WTC11 (cell line): ENCODE measurements around the gene GUCY2D. TPM values are rescaled to one million over a fixed set of nuclear protein-coding genes. Genes with fewer than 3 reads are reported as not detected.

Source experiments
- ATAC-seq: fragments of 200-7000 bp; cut with Tn5 transposase; 2 replicates; pipeline ENCODE4 v1.10.0; 2021; ENCODE audit warnings: mild to moderate bottlenecking, moderate library complexity
- CTCF ChIA-PET: fragments of 300-600 bp; sonication (Branson Sonifier 250); formaldehyde crosslinking; loops from one replicate; lab custom pipeline; 2021; ENCODE audit warnings: antibody characterized with exemption; lab: Charles Lee
- POLR2A ChIA-PET: fragments of 350-600 bp; sonication (Branson Sonifier 250); formaldehyde crosslinking; loops from one replicate; lab custom pipeline; 2021; ENCODE audit warnings: antibody characterized with exemption; lab: Charles Lee
- DNase-seq: peaks from one replicate; pipeline ENCODE4 v3.0.0; 2021; ENCODE audit warnings: low spot score
- H3K27ac Mint-ChIP-seq: 2 replicates; pipeline ENCODE4 v1.8.0; 2021; ENCODE audit warnings: mixed read lengths
- H3K27me3 Mint-ChIP-seq: 2 replicates; pipeline ENCODE4 v1.8.0; 2021; ENCODE audit warnings: low read depth, mild to moderate bottlenecking, moderate library complexity, mixed read lengths
- H3K36me3 Mint-ChIP-seq: 2 replicates; pipeline ENCODE4 v1.8.0; 2021; ENCODE audit warnings: mixed read lengths
- H3K4me1 Mint-ChIP-seq: 2 replicates; pipeline ENCODE4 v1.8.0; 2022; ENCODE audit warnings: mixed read lengths
- H3K4me3 Mint-ChIP-seq: 2 replicates; pipeline ENCODE4 v1.8.0; 2021; ENCODE audit warnings: mild to moderate bottlenecking, moderate library complexity, mixed read lengths
- H3K9me3 Mint-ChIP-seq: 2 replicates; pipeline ENCODE4 v1.8.0; 2021; ENCODE audit warnings: mixed read lengths
- ARID4B ChIP-seq: sonication (generic); formaldehyde crosslinking; IDR thresholded peaks from 2 replicates; pipeline ENCODE4 v1.8.0; 2023; ENCODE audit warnings: missing genetic modification reagents, mild to moderate bottlenecking, borderline replicate concordance
- ATF2 ChIP-seq: sonication (generic); formaldehyde crosslinking; IDR thresholded peaks from 2 replicates; pipeline ENCODE4 v1.8.1; 2022; ENCODE audit warnings: low read depth, missing genetic modification reagents, borderline replicate concordance
- CDX4 ChIP-seq: fragments of 250-450 bp; sonication (Bioruptor Pico); IDR thresholded peaks from 2 replicates; pipeline ENCODE4 v1.9.0; 2021; ENCODE audit warnings: moderate library complexity, mild to moderate bottlenecking, inconsistent platforms, borderline replicate concordance
- CTCF ChIP-seq: fragments of 200-600 bp; IDR thresholded peaks from 2 replicates; pipeline ENCODE4 v1.8.0; 2022; ENCODE audit warnings: antibody characterized with exemption
- E2F5 ChIP-seq: sonication (generic); formaldehyde crosslinking; IDR thresholded peaks from 2 replicates; pipeline ENCODE4 v1.8.1; 2022; ENCODE audit warnings: mild to moderate bottlenecking, moderate library complexity, missing genetic modification reagents
- EMX1 ChIP-seq: fragments of 250-450 bp; sonication (Bioruptor Pico); IDR thresholded peaks from 2 replicates; pipeline ENCODE4 v1.8.0; 2021; ENCODE audit warnings: mild to moderate bottlenecking
- FOXJ3 ChIP-seq: sonication (generic); formaldehyde crosslinking; IDR thresholded peaks from 2 replicates; pipeline ENCODE4 v1.9.0; 2021; ENCODE audit warnings: missing genetic modification reagents, mild to moderate bottlenecking, borderline replicate concordance
- HMGXB4 ChIP-seq: sonication (generic); formaldehyde crosslinking; IDR thresholded peaks from 2 replicates; pipeline ENCODE4 v1.8.1; 2023; ENCODE audit warnings: mild to moderate bottlenecking, moderate library complexity, missing genetic modification reagents
- IRF2 ChIP-seq: sonication (generic); formaldehyde crosslinking; IDR thresholded peaks from 2 replicates; pipeline ENCODE4 v1.8.0; 2022; ENCODE audit warnings: low read depth, missing genetic modification reagents, borderline replicate concordance
- MLX ChIP-seq: sonication (generic); formaldehyde crosslinking; IDR thresholded peaks from 2 replicates; pipeline ENCODE4 v1.8.1; 2023; ENCODE audit warnings: mild to moderate bottlenecking, missing genetic modification reagents, moderate library complexity
- NFATC4 ChIP-seq: fragments of 250-450 bp; sonication (Bioruptor Pico); IDR thresholded peaks from 2 replicates; pipeline ENCODE4 v1.9.0; 2021; ENCODE audit warnings: mild to moderate bottlenecking
- SP1 ChIP-seq: sonication (generic); formaldehyde crosslinking; conservative IDR thresholded peaks from 2 replicates; pipeline ENCODE4 v1.8.1; 2022; ENCODE audit warnings: missing genetic modification reagents
- ZNF121 ChIP-seq: sonication (generic); formaldehyde crosslinking; IDR thresholded peaks from 2 replicates; pipeline ENCODE4 v1.8.0; 2023; ENCODE audit warnings: missing genetic modification reagents
- ZNF416 ChIP-seq: fragments of 250-450 bp; sonication (Bioruptor Pico); IDR thresholded peaks from 2 replicates; pipeline ENCODE4 v1.9.0; 2021; ENCODE audit warnings: mild to moderate bottlenecking, inconsistent platforms
- total RNA-seq: library from RNA; stranded (reverse); gene quantifications from 3 replicates; pipeline ENCODE4 v1.2.3, GENCODE V29; 2021

GUCY2D gene
- total RNA-seq, 1 experiment from 2014 or later = 0.87 TPM

- Mint-ChIP-seq H3K4me3 (no peak overlapping the region), H3K27ac (no peak overlapping the region), H3K9me3 (no peaks in the 10 kb centered on the region), H3K36me3 (no peaks in the 10 kb centered on the region), H3K27me3 (peaks cover 27% of the 10 kb centered on the region), H3K4me1 (peaks cover 16% of the 10 kb centered on the region)
- DNase-seq (no peak), ATAC-seq (no peak)
- no peak for TF ChIP-seq SP1 (CRISPR knock-in tag)
- no peak for TF ChIP-seq ZNF416 (CRISPR knock-in tag)
- TF ChIP-seq ARID4B (CRISPR knock-in tag) = no peak
- no peak for TF ChIP-seq ZNF121 (CRISPR knock-in tag)
- TF ChIP-seq CTCF = no peak
- no peak for TF ChIP-seq EMX1
- TF ChIP-seq MLX (CRISPR knock-in tag) = no peak
- no peak for TF ChIP-seq IRF2 (CRISPR knock-in tag)
- no peak for TF ChIP-seq NFATC4 (CRISPR knock-in tag)
- TF ChIP-seq HMGXB4 (CRISPR knock-in tag) = no peak
- TF ChIP-seq ATF2 (CRISPR knock-in tag) = no peak
- no peak for TF ChIP-seq FOXJ3 (CRISPR knock-in tag)
- no peak for TF ChIP-seq CDX4
- no peak for TF ChIP-seq E2F5 (CRISPR knock-in tag)
- ChIA-PET POLR2A (interaction anchor here (1.1 kb wide), 1 partner anchor 41 kb away, joined by 3 read pairs; no protein-coding TSS in a partner anchor), CTCF (no interaction called here)
These were observed 17.5 kb upstream of the GUCY2D start for GRCh38 chr17:7984904-7985303.
